HCT116 (cell line): ENCODE measurements around the gene ARF1. TPM values are rescaled to one million over a fixed set of nuclear protein-coding genes. Genes with fewer than 3 reads are reported as not detected.

Experiments
- ATAC-seq: fragments of 200-7000 bp; cut with Tn5 transposase; 2 replicates; pipeline ENCODE4 v1.9.1; 2020; ENCODE audit warnings: mild to moderate bottlenecking, moderate library complexity
- BruUV-seq: library from RNA; stranded (reverse); fragments of 400-500 nt; replicated peaks from 2 replicates; lab custom pipeline; 2021; lab: Mats Ljungman, UMichigan
- CTCF ChIA-PET: fragments of 300-600 bp; sonication (Branson Sonifier 250); formaldehyde crosslinking; loops from one replicate; lab custom pipeline; 2021; ENCODE audit warnings: antibody characterized with exemption; lab: Charles Lee
- POLR2A ChIA-PET: fragments of 300-600, 350-600 bp; sonication (Branson Sonifier 250); formaldehyde crosslinking; loops from one replicate; lab custom pipeline; 2021; ENCODE audit warnings: antibody characterized with exemption; lab: Charles Lee
- RAD21 ChIA-PET, 2 experiments: fragments of 300-600 bp; sonication (Branson Sonifier 250); formaldehyde crosslinking; loops; one replicate each; lab custom pipeline; 2023; ENCODE audit warnings: low total read pairs in 2 of 2; ENCODE audit not compliant: uncharacterized antibody in 2 of 2, unreplicated experiment in 2 of 2, low non-redundant PET in 1 of 2; lab: Charles Lee
- DNase-seq: peaks from one replicate; pipeline ENCODE4 v3.0.0-alpha.2; 2010; ENCODE audit warnings: low read depth, low spot score
- H2AFZ ChIP-seq: fragments of 200-600 bp; shearing (Covaris generic), sonication (generic); 2 replicates; pipeline ENCODE4 v1.6.1; 2017; ENCODE audit warnings: low read depth, mixed run types, mixed read lengths, antibody characterized with exemption, low read length; ENCODE audit not compliant: poor library complexity, severe bottlenecking
- H3K27ac ChIP-seq: 2 replicates; pipeline ENCODE4 v1.5.1; 2012; ENCODE audit warnings: low read depth, low read length
- H3K27me3 ChIP-seq: fragments of 200-600 bp; sonication (generic); 2 replicates; pipeline ENCODE4 v1.6.1; 2016; ENCODE audit warnings: mixed run types, low read length, mixed read lengths; ENCODE audit not compliant: insufficient read depth
- H3K36me3 ChIP-seq, 2 experiments: fragments of 200-500 bp in 1 of 2; fragments of 200-600 bp in 1 of 2; sonication (Bioruptor generic) in 1 of 2; sonication (generic) in 1 of 2; 2 replicates each; pipeline versions ENCODE4 v1.5.1 to v1.6.1; 2014 to 2016; ENCODE audit warnings: low read length in 2 of 2, inconsistent platforms in 1 of 2, mixed read lengths in 1 of 2, mixed run types in 1 of 2; ENCODE audit not compliant: insufficient read depth in 2 of 2, control insufficient read depth in 1 of 2
- H3K4me1 ChIP-seq, 2 experiments: fragments of 200-600 bp in 1 of 2; sonication (generic) in 1 of 2; 2 replicates each; pipeline versions ENCODE4 v1.5.1 to v1.6.1; 2012 to 2017; ENCODE audit warnings: low read length in 2 of 2, inconsistent platforms in 1 of 2, mild to moderate bottlenecking in 1 of 2, mixed read lengths in 1 of 2, mixed run types in 1 of 2, moderate library complexity in 1 of 2; ENCODE audit not compliant: insufficient read depth in 2 of 2, control insufficient read depth in 1 of 2
- H3K4me2 ChIP-seq: fragments of 200-600 bp; sonication (generic); 2 replicates; pipeline ENCODE4 v1.6.1; 2017; ENCODE audit warnings: mixed run types, low read length, mixed read lengths
- H3K4me3 ChIP-seq, 2 experiments: fragments of 200-600 bp in 1 of 2; sonication (generic) in 1 of 2; replicated peaks in 1 of 2; 2 replicates each; pipeline ENCODE4 v1.5.1; 2011 to 2016; ENCODE audit warnings: low read length in 2 of 2, control low read depth in 1 of 2, low read depth in 1 of 2, mild to moderate bottlenecking in 1 of 2, mixed read lengths in 1 of 2, mixed run types in 1 of 2
- H3K79me2 ChIP-seq: fragments of 200-600 bp; sonication (generic); 2 replicates; pipeline ENCODE4 v1.6.1; 2017; ENCODE audit warnings: mild to moderate bottlenecking, mixed run types, low read length, moderate library complexity, mixed read lengths; ENCODE audit not compliant: insufficient read depth
- H3K9ac ChIP-seq: fragments of 200-600 bp; sonication (generic); 2 replicates; pipeline ENCODE4 v1.6.1; 2016; ENCODE audit warnings: low read length, mixed read lengths
- H3K9me2 ChIP-seq: fragments of 200-600 bp; sonication (generic), shearing (Covaris generic); 2 replicates; pipeline ENCODE4 v1.6.1; 2017; ENCODE audit warnings: mixed run types, mild to moderate bottlenecking, moderate library complexity; ENCODE audit not compliant: insufficient read depth
- H3K9me3 ChIP-seq, 2 experiments: fragments of 200-500 bp in 1 of 2; fragments of 200-600 bp in 1 of 2; sonication (Bioruptor generic) in 1 of 2; sonication (generic) in 1 of 2; 2 replicates each; pipeline ENCODE4 v1.6.1; 2014 to 2017; ENCODE audit warnings: low read length in 2 of 2, mixed read lengths in 2 of 2, inconsistent platforms in 1 of 2, low read depth in 1 of 2, mild to moderate bottlenecking in 1 of 2, mixed run types in 1 of 2, moderate library complexity in 1 of 2; ENCODE audit not compliant: control insufficient read depth in 1 of 2, insufficient read depth in 1 of 2
- H4K20me1 ChIP-seq: fragments of 200-600 bp; sonication (generic), shearing (Covaris generic); 2 replicates; pipeline ENCODE4 v1.6.1; 2017; ENCODE audit warnings: mixed run types, mild to moderate bottlenecking, moderate library complexity; ENCODE audit not compliant: insufficient read depth
- CBX3 ChIP-seq: IDR thresholded peaks from 2 replicates; pipeline ENCODE4 v1.6.1; 2012; ENCODE audit warnings: low read depth
- EGR1 ChIP-seq: IDR thresholded peaks from 2 replicates; pipeline ENCODE4 v1.6.1; 2012; ENCODE audit warnings: low read depth
- EZH2 ChIP-seq: fragments of 200-600 bp; sonication (generic); IDR thresholded peaks from 2 replicates; pipeline ENCODE4 v1.6.1; 2017; ENCODE audit warnings: antibody characterized with exemption, mixed run types
- EZH2phosphoT487 ChIP-seq: fragments of 200-600 bp; IDR thresholded peaks from 2 replicates; pipeline ENCODE4 v1.6.1; 2018; ENCODE audit warnings: antibody characterized with exemption, borderline replicate concordance
- FOSL1 ChIP-seq: IDR thresholded peaks from 2 replicates; pipeline ENCODE4 v1.6.1; 2012; ENCODE audit warnings: low read depth
- JUND ChIP-seq: IDR thresholded peaks from 2 replicates; pipeline ENCODE4 v1.6.1; 2012
- POLR2A ChIP-seq: IDR thresholded peaks from 2 replicates; pipeline ENCODE4 v1.7.0; 2011; ENCODE audit warnings: borderline replicate concordance; ENCODE audit not compliant: insufficient read depth, insufficient read length; ENCODE audit errors: extremely low read depth
- POLR2AphosphoS5 ChIP-seq: IDR thresholded peaks from 2 replicates; pipeline ENCODE4 v1.6.1; 2011; ENCODE audit warnings: mild to moderate bottlenecking, low read depth, low read length, moderate library complexity
- RAD21 ChIP-seq: IDR thresholded peaks from 2 replicates; pipeline ENCODE4 v1.6.1; 2012; ENCODE audit warnings: low read depth, mild to moderate bottlenecking
- SIN3A ChIP-seq: IDR thresholded peaks from 2 replicates; pipeline ENCODE4 v1.6.1; 2012; ENCODE audit warnings: low read depth
- SP1 ChIP-seq: IDR thresholded peaks from 2 replicates; pipeline ENCODE4 v1.6.1; 2012; ENCODE audit warnings: low read depth
- SRF ChIP-seq: IDR thresholded peaks from 2 replicates; pipeline ENCODE4 v1.6.1; 2012; ENCODE audit warnings: low read depth
- YY1 ChIP-seq: IDR thresholded peaks from 2 replicates; pipeline ENCODE4 v1.6.1; 2011; ENCODE audit warnings: low read length, low read depth, moderate library complexity, mild to moderate bottlenecking; ENCODE audit not compliant: insufficient replicate concordance; ENCODE audit errors: extremely low read depth
- ZFX ChIP-seq: fragments of 450-650 bp; IDR thresholded peaks from 2 replicates; pipeline ENCODE4 v1.6.1; 2017
- intact Hi-C: fragments of 100-400 bp; cut with micrococcal nuclease; formaldehyde crosslinking; loops from 2 replicates; pipeline ENCODE4 v1.10.0; 2022
- total RNA-seq: library from RNA; stranded (reverse); gene quantifications from one replicate; pipeline ENCODE4 v1.2.1, GENCODE V29; 2021; ENCODE audit not compliant: unreplicated experiment
- TF ChIP-seq, protein P1 (sequence below): IDR thresholded peaks from 2 replicates; pipeline ENCODE4 v1.6.1; 2012; ENCODE audit warnings: low read depth
- TF ChIP-seq, protein P2 (sequence below): IDR thresholded peaks from 2 replicates; pipeline ENCODE4 v1.6.1; 2012
- TF ChIP-seq, protein P3 (sequence below): IDR thresholded peaks from 2 replicates; pipeline ENCODE4 v1.6.1; 2012

The ARF1 gene
- total RNA-seq, 1 experiment from 2014 or later: 394 TPM

DNA sequence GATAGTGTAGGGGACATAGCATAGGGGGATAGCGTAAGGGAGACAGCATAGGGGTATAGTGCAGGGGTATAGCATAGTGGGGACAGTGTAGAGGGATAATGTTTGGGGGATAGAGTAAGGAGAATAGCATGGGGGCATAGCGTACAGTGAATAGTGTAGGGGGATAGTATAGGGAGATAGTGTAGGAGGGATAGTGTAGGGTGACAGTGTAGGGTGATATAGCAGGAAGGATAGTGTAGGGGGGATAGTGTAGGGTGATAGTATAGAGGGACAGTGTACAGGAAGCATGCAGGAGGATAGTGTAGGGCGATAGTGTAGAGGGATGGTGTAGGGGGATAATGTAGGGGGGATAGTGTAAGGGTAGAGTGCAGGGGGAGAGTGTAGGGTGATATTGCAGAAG, 11.7 kb upstream of the ARF1 start:
- BruUV-seq: no TSS peak
- no peaks in the 10 kb centered on the region for H3K36me3 ChIP-seq
- POLR2A ChIA-PET: no interaction called here

More for the DNA sequence above, 11.7 kb upstream of the ARF1 start:
- Histone ChIP-seq H3K27ac (no peak overlapping the region), H2AFZ (no peak overlapping the region), H3K79me2 (no peaks in the 10 kb centered on the region), H3K9me2 (no peaks in the 10 kb centered on the region), H3K4me2 (no peak overlapping the region), H3K27me3 (0 out of 2 replicates have a peak, but pooled peaks cover 6% of the 10 kb centered on the region), H3K9me3 (no peaks in the 10 kb centered on the region), H3K9ac (no peak overlapping the region), H3K4me1 (no peaks in the 10 kb centered on the region; a peak in 1 of 4 replicates), H3K4me3 (no peak overlapping the region), H4K20me1 (no peaks in the 10 kb centered on the region)
- ATAC-seq (no peak), DNase-seq (no peak)
- no peak for TF ChIP-seq EZH2
- no peak for TF ChIP-seq JUND
- no peak for TF ChIP-seq CBX3
- TF ChIP-seq, protein P1, sequence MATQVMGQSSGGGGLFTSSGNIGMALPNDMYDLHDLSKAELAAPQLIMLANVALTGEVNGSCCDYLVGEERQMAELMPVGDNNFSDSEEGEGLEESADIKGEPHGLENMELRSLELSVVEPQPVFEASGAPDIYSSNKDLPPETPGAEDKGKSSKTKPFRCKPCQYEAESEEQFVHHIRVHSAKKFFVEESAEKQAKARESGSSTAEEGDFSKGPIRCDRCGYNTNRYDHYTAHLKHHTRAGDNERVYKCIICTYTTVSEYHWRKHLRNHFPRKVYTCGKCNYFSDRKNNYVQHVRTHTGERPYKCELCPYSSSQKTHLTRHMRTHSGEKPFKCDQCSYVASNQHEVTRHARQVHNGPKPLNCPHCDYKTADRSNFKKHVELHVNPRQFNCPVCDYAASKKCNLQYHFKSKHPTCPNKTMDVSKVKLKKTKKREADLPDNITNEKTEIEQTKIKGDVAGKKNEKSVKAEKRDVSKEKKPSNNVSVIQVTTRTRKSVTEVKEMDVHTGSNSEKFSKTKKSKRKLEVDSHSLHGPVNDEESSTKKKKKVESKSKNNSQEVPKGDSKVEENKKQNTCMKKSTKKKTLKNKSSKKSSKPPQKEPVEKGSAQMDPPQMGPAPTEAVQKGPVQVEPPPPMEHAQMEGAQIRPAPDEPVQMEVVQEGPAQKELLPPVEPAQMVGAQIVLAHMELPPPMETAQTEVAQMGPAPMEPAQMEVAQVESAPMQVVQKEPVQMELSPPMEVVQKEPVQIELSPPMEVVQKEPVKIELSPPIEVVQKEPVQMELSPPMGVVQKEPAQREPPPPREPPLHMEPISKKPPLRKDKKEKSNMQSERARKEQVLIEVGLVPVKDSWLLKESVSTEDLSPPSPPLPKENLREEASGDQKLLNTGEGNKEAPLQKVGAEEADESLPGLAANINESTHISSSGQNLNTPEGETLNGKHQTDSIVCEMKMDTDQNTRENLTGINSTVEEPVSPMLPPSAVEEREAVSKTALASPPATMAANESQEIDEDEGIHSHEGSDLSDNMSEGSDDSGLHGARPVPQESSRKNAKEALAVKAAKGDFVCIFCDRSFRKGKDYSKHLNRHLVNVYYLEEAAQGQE: no peak
- no peak for TF ChIP-seq FOSL1
- TF ChIP-seq SRF: no peak
- TF ChIP-seq SP1: no peak
- TF ChIP-seq, protein P2, sequence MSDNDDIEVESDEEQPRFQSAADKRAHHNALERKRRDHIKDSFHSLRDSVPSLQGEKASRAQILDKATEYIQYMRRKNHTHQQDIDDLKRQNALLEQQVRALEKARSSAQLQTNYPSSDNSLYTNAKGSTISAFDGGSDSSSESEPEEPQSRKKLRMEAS: no peak
- TF ChIP-seq POLR2AphosphoS5: no peak
- TF ChIP-seq RAD21: no peak
- TF ChIP-seq POLR2A: no peak
- no peak for TF ChIP-seq SIN3A
- no peak for TF ChIP-seq YY1
- TF ChIP-seq EZH2phosphoT487: no peak
- TF ChIP-seq EGR1: no peak
- TF ChIP-seq ZFX: no peak
- TF ChIP-seq, protein P3, sequence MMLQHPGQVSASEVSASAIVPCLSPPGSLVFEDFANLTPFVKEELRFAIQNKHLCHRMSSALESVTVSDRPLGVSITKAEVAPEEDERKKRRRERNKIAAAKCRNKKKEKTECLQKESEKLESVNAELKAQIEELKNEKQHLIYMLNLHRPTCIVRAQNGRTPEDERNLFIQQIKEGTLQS: no peak
- intact Hi-C loops: loop anchor here (5.0 to 10.0 kb wide), 2 partner anchors 74 to 306 kb away; no protein-coding TSS in a partner anchor
- ChIA-PET CTCF (no interaction called here), RAD21 (no interaction called here)
